Glutamatergic neuron (in vitro differentiated cells): ENCODE measurements around the gene OS9. TPM values are rescaled to one million over a fixed set of nuclear protein-coding genes. Genes with fewer than 3 reads are reported as not detected.
"Not testable (repeated sequence)": the region's sequence is repeated elsewhere in the genome, so short reads cannot be mapped to it uniquely, and the experiment has no call there.

Experiments
- DNase-seq: peaks from one replicate; pipeline ENCODE4 v3.0.0; 2022
- H3K27ac Mint-ChIP-seq: one replicate; pipeline ENCODE4 v1.8.0; 2020; ENCODE audit warnings: mild to moderate bottlenecking, mixed read lengths, inconsistent platforms; ENCODE audit not compliant: unreplicated experiment
- H3K27me3 Mint-ChIP-seq: one replicate; pipeline ENCODE4 v1.8.0; 2020; ENCODE audit warnings: mild to moderate bottlenecking, moderate library complexity, mixed read lengths, inconsistent platforms; ENCODE audit not compliant: unreplicated experiment
- H3K36me3 Mint-ChIP-seq: one replicate; pipeline ENCODE4 v1.8.0; 2020; ENCODE audit warnings: mild to moderate bottlenecking, mixed read lengths, inconsistent platforms; ENCODE audit not compliant: unreplicated experiment
- H3K4me1 Mint-ChIP-seq: one replicate; pipeline ENCODE4 v1.8.0; 2020; ENCODE audit warnings: mild to moderate bottlenecking, low read depth, mixed read lengths, inconsistent platforms; ENCODE audit not compliant: unreplicated experiment
- H3K4me3 Mint-ChIP-seq: one replicate; pipeline ENCODE4 v1.8.0; 2020; ENCODE audit warnings: mild to moderate bottlenecking, mixed read lengths, inconsistent platforms; ENCODE audit not compliant: unreplicated experiment
- H3K9me3 Mint-ChIP-seq: one replicate; pipeline ENCODE4 v1.8.0; 2020; ENCODE audit warnings: mild to moderate bottlenecking, moderate library complexity, mixed read lengths, inconsistent platforms; ENCODE audit not compliant: unreplicated experiment
- total RNA-seq: library from RNA; stranded (reverse); fragmentation: NEBNext Ultra II Directional; extraction: Animal tissue kit (Norgen Biotek cat#: 25700); gene quantifications from one replicate; pipeline ENCODE4 v1.2.1, GENCODE V29; 2021; ENCODE audit not compliant: unreplicated experiment
- TF ChIP-seq, protein P1 (sequence below): fragments of 200-600 bp; sonication (generic); IDR thresholded peaks from one replicate; pipeline ENCODE4 v1.5.0; 2021; ENCODE audit not compliant: partially characterized antibody, unreplicated experiment

The OS9 gene
- total RNA-seq, 1 donor from 2014 or later = 225 TPM

DNA sequence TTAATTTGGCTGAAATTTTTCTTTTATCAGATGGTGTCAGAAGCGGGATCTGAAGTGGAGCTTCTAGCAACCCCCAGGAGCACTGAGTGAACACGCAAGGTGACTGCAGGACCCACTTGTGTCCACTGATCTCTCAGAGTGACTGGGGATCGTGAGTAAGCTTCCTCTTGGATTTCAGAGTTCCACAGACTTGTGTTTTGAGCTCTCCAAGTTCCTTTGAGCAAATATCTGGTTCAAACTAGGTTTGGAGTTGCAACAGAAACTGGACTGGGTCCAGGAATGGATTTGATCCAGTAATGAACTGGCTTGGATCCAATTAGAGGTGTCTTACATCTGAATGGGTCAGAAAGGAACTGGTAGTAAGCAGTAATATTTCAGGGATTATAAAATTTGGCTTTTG lies 36.2 kb upstream of the OS9 start:
- Mint-ChIP-seq H3K4me3 (no peak overlapping the region), H3K36me3 (no peaks in the 10 kb centered on the region), H3K27me3 (peaks cover 5% of the 10 kb centered on the region), H3K27ac (no peak overlapping the region), H3K9me3 (peaks cover 3% of the 10 kb centered on the region), H3K4me1 (no peaks in the 10 kb centered on the region)
- TF ChIP-seq, protein P1, sequence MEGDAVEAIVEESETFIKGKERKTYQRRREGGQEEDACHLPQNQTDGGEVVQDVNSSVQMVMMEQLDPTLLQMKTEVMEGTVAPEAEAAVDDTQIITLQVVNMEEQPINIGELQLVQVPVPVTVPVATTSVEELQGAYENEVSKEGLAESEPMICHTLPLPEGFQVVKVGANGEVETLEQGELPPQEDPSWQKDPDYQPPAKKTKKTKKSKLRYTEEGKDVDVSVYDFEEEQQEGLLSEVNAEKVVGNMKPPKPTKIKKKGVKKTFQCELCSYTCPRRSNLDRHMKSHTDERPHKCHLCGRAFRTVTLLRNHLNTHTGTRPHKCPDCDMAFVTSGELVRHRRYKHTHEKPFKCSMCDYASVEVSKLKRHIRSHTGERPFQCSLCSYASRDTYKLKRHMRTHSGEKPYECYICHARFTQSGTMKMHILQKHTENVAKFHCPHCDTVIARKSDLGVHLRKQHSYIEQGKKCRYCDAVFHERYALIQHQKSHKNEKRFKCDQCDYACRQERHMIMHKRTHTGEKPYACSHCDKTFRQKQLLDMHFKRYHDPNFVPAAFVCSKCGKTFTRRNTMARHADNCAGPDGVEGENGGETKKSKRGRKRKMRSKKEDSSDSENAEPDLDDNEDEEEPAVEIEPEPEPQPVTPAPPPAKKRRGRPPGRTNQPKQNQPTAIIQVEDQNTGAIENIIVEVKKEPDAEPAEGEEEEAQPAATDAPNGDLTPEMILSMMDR = no peak
- DNase-seq = no peak

DNA sequence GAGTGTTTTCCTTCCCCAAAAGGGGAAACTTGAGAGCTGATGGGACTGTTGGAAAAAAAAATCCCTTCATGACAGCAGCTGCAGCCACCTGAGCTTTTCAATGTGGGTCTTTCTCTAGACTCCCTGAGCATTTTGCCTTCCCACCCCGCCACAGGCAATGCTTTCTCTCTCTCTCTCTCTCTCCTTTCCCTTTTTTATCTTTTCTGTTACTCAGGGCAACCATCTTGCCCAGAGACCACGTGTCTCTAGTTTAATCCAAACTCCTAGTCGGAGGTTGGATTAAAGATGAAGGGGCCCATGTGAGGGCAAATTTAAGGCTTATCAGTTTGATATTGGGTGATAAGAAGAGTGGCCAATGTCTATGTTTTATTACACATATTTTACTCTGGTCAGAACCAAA lies 35.0 kb upstream of the OS9 start:
- no peak for DNase-seq
- no peak overlapping the region for H3K4me3 Mint-ChIP-seq
- H3K27ac Mint-ChIP-seq = no peak overlapping the region
- TF ChIP-seq, protein P1 = no peak
- no peaks in the 10 kb centered on the region for H3K36me3 Mint-ChIP-seq
- peaks cover 5% of the 10 kb centered on the region for H3K27me3 Mint-ChIP-seq
- H3K4me1 Mint-ChIP-seq = no peaks in the 10 kb centered on the region
- peaks cover 3% of the 10 kb centered on the region for H3K9me3 Mint-ChIP-seq

DNA sequence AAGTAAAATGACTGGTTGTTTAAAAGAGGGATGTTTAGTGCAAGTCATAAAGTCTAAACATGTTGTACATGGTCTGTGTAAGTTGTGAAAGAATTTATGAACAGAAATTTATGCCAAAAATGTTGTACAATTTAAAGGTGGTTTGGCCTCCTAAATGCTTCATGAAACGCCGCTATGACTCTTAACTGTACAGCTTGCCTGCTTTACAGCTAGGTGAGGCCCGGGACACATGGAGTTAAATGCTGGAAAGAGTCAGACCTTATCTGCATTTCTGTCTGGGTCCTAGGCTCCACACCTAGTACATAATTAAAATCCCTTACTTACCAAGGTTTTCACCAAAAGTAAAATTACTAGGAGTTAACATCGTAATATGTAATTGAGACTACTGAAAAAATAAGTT lies 32.6 kb upstream of the OS9 start:
- no peak overlapping the region for H3K4me3 Mint-ChIP-seq
- TF ChIP-seq, protein P1 = no peak
- no peaks in the 10 kb centered on the region for H3K4me1 Mint-ChIP-seq
- DNase-seq = no peak
- peaks cover 5% of the 10 kb centered on the region for H3K27me3 Mint-ChIP-seq
- peaks cover 4% of the 10 kb centered on the region for H3K36me3 Mint-ChIP-seq
- peaks cover 5% of the 10 kb centered on the region for H3K9me3 Mint-ChIP-seq
- H3K27ac Mint-ChIP-seq = no peak overlapping the region

DNA sequence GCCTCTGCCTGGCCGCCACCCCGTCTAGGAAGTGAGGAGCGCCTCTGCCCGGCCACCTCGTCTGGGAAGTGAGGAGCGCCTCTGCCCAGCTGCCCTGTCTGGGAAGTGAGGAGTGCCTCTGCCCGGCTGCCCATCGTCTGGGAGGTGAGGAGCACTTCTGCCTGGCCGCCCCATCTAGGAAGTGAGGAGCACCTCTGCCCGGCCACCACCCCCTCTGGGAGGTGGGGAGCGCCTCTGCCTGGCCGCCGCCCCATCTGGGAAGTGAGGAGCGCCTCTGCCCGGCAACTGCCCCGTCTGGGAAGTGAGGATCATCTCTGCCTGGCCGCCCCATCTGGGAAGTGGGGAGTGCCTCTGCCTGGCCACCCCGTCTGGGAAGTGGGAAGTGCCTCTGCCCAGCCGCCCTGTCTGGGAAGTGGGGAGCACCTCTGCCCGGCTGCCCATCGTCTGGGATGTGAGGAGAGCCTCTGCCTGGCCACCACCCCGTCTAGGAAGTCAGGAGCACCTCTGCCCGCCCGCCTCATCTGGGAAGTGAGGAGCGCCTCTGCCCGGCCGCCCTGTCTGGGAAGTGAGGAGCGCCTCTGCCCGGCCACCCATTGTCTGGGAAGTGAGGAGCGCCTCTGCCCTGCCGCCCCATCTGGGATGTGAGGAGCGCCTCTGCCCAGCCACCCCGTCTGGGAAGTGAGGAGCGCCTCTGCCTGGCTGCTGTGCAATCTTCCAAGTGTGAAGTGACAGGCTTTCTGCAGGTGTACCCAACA lies 28.7 kb upstream of the OS9 start:
- H3K27me3 Mint-ChIP-seq, DNase-seq, H3K9me3 Mint-ChIP-seq, H3K4me3 Mint-ChIP-seq, H3K4me1 Mint-ChIP-seq: not testable (repeated sequence)
- H3K36me3 Mint-ChIP-seq = peaks cover 11% of the 10 kb centered on the region
- peak overlapping the region; percentile 88 for H3K27ac Mint-ChIP-seq

DNA sequence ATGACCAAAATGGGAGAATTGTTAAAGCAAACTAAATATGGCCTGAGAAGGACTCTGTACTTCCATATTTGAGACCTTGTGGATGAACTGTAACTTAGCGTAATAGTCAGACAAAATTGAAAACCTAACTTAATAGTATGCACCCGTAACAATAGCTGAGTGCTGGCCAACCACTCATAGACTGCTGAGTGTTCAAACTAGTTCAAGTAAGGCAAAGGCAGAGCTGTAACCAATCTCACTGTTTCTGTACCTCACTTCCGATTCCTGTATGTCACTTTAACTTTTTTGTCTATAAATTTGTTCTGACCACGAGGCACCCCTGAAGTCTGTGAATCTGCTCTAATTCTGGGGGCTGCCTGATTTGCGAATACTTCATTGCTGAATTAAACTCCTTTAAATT lies 27.0 kb upstream of the OS9 start:
- no peak for DNase-seq
- Mint-ChIP-seq H3K27me3 (no peaks in the 10 kb centered on the region), H3K4me1 (no peaks in the 10 kb centered on the region), H3K9me3 (peaks cover 8% of the 10 kb centered on the region), H3K4me3 (no peak overlapping the region), H3K27ac (no peak overlapping the region), H3K36me3 (peaks cover 11% of the 10 kb centered on the region)
- TF ChIP-seq, protein P1 = no peak

DNA sequence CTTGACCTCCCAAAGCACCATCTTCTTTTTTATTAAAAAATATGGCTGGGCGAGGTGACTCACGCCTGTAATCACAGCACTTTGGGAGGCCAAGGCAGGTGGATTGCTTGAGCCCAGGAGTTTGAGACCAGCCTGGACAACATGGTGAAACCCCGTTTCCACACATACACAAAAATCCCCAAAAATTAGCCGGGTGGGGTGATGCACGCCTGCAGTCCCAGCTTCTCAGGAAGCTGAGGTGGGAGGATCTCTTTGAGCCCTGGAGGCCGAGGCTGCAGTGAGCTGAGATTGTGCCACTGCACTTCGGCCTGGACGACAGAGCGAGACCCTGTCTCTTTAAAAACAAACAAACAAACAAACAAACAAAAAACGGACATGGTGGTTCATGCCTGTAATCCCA lies 24.2 kb upstream of the OS9 start:
- H3K9me3 Mint-ChIP-seq, DNase-seq, H3K27me3 Mint-ChIP-seq, H3K27ac Mint-ChIP-seq, H3K4me1 Mint-ChIP-seq, H3K4me3 Mint-ChIP-seq: not testable (repeated sequence)
- H3K36me3 Mint-ChIP-seq = peaks cover 11% of the 10 kb centered on the region

DNA sequence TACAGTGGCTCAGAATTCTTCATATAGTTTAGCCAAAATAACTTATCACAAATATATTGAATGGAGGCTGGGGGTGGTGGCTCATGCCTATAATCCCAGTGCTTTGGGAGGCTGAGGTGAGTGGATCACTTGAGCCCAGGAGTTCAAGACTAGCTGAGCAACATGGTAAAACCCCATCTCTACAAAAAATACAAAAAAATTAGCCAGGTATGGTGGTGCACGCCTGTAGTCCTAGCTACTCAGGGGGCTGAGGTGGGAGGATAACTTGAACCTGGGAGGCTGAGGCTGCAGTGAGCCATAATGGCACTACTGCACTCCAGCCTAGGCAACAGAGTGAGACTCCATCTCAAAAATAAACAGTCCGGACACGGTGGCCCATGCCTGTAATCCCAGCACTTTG lies 22.1 kb upstream of the OS9 start:
- not testable (repeated sequence) for H3K4me3 Mint-ChIP-seq, H3K4me1 Mint-ChIP-seq, H3K36me3 Mint-ChIP-seq, H3K27me3 Mint-ChIP-seq, DNase-seq, H3K27ac Mint-ChIP-seq, H3K9me3 Mint-ChIP-seq
